HG02798 (cell line): ENCODE data around the gene ABL1.
"Not testable (repeated sequence)": the region's sequence is repeated elsewhere in the genome, so short reads cannot be mapped to it uniquely, and the experiment has no call there.

Source experiments
- ATAC-seq: cut with Tn5 transposase; IDR thresholded peaks from one replicate; pipeline ENCODE4 v1.9.1; 2021; ENCODE audit warnings: mild to moderate bottlenecking; ENCODE audit not compliant: unreplicated experiment, poor library complexity

ABL1 gene

DNA sequence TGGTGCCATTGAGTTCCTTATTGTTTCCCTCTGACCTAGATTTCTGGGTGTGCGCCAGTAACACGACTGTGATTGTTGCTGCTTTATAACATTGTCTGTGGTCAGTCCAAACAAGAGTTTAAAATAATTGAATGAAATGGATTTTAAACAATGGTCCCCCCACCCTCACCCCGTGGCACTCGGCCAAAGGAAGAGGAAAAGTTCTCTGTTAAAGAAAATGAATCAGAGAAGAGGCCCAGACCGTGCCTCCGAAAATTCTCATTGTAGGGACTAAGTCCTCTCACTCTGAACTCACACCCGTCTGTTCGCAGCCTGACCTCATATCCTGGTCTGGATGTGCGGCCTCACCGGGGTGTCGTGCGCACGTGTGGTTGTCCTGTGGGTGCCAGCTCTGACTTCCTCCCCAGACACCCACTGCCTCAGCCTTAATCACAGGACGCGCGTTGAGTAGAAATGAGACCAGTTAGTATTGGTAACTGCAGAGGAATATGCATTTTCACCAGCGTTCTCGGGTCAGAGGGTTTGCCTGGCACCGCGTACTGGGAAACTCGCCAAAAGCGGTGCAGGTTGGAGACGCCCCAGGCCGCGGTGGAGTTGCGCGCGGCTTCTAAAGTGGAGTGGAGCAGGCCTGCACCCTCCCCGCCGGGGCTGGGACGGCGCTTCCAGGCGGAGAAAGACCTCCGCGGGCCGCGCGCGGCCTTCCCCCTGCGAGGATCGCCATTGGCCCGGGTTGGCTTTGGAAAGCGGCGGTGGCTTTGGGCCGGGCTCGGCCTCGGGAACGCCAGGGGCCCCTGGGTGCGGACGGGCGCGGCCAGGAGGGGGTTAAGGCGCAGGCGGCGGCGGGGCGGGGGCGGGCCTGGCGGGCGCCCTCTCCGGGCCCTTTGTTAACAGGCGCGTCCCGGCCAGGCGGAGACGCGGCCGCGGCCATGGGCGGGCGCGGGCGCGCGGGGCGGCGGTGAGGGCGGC is at the start of gene ABL1:
Gene ABL1 (plus strand): TSS at position 884 of the 966 bp plus-strand sequence. CDS start 193 bp downstream, outside the sequence.
- ATAC-seq, result peak; percentile 52

DNA sequence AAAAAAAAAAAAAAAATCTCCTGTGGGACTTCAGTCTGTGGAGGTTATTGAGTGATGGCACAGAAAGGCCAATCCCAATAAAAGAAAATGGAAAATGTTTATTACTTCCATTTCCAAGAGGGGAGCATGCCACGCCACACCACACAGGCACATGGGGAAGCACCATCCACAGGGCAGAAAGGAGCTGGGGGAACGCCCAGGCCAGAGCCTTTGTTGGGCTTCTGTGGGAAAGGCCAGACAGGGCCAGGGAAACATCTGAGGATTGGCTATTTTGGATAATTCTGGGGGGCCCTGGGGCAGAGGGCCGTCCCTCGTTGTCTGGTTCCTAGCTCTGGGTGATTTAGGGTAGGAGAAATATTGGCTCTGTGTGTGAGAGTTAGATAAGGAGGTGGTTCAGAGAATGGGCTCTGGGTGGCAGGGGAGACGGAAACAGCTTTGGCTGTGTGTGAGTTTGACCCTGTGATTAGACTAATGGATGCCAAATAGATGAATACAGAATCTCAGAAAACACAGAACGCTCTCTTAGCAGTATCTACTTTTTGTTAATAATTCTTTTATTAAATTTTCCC is 49.0 kb upstream of the ABL1 start:
- no peak for ATAC-seq

DNA sequence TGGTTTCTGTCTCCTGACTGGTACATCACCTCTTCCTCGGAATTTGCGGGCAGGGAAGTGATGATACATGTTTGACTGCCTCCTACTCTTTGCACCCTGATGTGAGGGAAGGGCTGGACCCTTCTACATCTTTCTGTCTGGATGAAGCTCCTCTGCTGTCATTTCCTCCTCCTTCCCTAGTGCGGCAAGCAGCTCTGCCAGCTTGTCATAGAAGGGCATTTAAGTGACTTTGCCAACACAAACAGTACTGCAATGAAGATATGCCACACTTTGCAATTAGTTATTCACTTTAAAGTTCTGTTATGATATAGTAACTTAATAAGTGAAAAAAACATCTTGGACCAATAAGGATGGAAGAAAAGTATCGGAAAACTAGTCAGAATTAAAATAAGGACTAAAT is 48.5 kb upstream of the ABL1 start:
- no peak for ATAC-seq

DNA sequence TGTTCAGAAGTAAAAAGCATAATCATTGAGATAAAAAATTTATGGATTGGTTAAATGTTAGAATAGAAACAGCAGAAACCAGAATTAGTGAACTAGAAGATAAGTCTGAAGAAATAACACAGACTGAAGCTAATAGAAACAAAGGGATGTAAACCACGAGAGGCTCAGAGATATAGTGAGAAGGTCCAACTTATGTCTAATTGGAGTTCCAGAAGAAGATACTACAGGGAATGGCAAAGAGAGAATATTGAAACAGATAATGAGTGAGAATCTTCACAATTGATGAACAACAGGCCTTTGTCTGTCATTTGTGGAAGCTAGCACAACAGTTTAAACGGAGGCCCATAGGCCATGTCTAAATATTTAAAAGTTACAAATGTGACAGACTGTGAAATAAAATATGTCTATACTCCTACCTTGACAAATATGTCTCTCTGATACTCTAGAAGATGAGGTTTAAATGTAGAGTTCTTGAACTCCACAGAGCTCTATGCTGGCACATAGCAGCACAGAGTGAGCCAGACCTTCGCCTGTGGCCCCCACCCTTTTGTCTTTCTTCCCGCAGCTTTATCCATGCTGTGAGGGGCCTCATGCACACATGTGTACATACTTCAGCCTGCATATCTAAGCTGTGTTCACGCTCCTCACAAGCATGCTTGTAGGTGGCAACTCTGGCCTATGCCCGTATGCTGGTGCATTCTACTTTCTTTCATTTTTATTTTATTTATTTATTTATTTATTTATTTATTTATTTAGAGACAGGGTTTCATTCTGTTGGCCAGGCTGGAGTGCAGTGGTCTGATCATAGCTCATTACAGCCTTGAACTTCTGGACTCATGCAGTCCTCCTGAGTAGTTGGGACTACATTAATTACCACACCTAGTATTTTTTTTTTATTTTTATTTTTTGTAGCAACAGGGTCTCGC is 45.0 kb upstream of the ABL1 start:
- ATAC-seq, result no peak

GRCh38 chr9:130791303-130791894 is 43.7 kb upstream of the ABL1 start:
- ATAC-seq, result no peak

- no peak for ATAC-seq
These were observed 41.5 kb upstream of the ABL1 start for GRCh38 chr9:130793589-130793988.

- not testable (repeated sequence) for ATAC-seq
These were observed 41.0 kb upstream of the ABL1 start for GRCh38 chr9:130794021-130794420.

GRCh38 chr9:130794423-130794822 is 40.6 kb upstream of the ABL1 start:
- not testable (repeated sequence) for ATAC-seq

GRCh38 chr9:130794923-130795495 is 40.0 kb upstream of the ABL1 start:
- no peak for ATAC-seq

DNA sequence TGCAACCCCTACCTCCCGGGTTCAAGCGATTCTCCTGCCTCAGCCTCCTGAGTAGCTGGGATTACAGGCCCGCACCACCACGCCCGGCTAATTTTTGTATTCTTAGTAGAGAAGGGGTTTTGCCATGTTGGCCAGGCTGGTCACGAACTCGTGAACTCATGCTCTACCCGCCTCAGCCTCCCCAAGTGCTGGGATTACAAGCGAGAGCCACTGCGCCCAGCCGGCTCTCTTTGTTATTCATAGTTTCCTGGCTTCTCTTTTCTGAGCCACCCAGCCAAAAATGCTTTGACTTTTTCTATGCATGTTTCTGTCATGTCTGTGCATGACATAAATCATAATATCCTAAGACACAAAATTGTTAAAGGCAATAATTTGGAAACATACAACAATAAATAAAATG is 31.9 kb upstream of the ABL1 start:
- not testable (repeated sequence) for ATAC-seq

DNA sequence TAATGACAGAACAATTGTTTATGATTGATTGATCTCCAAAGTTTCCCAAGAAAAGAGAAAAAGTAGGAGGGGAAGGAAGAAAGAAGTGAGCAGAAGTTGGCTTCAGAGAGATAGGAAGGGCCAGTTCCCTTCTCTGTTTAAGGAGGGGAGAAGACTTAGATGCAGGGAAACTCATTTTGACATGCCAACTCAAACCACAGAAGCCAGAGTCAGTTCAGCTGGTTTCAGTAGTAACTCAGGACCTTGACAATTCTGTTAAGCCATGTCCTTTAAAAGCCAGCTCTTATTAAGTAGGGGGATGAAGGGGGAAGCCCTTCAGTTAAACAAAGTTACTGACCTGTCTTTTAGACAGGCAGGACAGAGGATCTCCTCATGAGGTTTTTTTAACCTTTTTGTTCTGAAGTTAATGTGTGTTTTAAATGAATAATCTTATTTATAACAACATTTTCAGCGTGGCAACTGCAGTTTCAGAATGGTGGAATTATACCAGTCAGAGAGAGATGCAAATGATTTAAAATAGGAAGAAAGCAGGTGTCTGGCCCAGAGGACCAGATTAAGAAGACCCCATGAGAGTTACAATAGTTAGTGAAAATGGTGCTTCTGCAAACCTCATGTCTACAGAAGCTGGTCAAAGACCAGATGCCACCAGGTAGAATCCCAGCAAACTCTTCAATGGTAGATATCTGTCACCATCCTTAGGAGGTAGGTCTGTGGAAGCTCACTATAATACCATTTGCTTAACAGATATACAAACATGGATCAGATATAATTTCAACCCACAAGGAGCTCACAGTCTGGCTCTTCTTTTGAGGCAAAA is 29.3 kb upstream of the ABL1 start:
- no peak for ATAC-seq

- ATAC-seq, result no peak
These were observed 28.7 kb upstream of the ABL1 start for GRCh38 chr9:130806327-130806716.

DNA sequence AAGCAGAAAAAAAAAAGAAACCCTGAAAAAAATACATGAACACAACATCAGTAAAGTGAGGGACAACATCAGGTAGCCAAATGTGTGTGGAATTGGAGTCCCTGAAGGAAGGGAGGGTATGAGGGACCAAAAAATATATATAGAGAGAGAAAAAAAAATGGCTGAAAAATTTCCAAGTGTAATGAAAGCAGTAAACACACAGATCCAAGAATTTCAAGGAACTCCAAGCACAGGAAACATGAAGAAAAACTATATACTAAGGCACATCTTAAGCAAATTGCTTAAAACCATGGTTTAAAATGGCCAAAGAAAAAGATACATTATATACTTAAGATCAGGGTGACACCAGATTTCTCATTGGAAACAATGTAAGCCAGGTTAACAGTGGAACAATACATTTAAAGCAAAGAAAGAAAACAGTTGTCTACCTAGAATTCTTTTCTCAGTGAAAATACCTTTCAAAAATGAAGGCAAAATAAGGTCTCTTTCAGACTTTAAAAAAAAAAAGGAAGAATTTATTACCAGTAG is 24.4 kb upstream of the ABL1 start:
- no peak for ATAC-seq

DNA sequence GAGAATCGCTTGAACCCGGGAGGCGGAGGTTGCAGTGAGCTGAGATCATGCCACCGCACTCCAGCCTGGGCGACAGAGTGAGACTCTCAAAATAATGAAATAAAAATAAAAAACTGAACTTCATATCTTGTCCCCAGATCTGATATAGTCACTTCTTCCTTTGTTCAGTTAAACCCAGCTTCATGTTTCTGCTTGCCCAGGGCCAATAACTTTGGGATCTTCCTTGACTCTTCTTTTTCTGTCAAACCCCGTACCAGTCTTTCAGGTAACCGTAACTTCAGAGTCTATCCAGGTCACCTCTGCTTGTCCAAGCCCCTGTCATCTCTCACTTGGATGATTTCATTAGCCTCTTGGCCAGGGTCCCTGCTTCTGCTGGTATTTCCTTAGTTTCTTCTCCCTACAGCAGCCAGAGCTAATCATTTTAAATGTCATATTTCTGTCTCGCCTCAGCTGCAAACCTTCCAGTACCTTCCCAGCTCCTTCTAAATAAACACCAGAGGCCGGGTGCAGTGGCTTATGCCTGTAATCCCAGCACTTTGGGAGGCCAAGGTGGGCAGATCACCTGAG is 19.7 kb upstream of the ABL1 start:
- ATAC-seq, result no peak

DNA sequence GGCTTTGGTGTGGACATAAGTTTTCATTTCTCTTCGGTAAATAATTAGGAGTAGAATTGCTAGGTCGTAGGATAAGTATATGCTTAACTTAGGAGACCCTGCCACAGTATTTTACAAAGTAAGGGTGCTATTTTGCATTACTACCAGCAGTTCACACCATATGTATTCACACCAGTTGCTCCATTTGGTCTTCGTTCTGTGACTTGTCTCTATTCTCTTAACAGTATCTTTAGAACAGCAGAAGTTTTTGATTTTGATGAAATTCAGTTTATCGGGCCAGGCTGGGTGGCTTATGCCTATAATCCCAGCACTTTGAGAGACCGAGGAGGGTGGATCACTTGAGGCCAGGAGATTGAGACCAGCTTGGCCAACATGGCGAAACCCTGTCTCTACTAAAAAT is 17.1 kb upstream of the ABL1 start:
- ATAC-seq, result no peak

GRCh38 chr9:130820135-130820738 is 14.8 kb upstream of the ABL1 start:
- no peak for ATAC-seq

GRCh38 chr9:130823435-130823834 is 11.6 kb upstream of the ABL1 start:
- no peak for ATAC-seq

DNA sequence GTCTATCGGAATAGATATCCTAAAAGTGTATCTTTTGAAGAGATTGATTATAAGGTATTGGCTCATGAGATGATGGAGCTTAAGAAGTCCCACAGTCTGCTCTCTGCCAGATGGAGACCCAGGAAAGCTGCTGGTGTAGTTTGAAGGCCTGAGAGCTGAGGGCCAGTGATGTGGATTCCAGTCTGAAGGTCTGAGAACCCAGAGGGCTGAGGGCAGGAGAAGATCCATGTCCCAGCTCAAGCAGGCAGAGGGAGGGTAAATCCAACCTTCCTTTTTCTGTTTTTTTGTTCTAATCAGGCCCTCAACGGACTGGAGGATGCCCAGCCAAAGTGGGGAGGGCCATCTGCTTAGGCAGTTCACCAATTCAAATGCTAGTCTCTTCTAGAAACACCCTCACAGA is 11.0 kb upstream of the ABL1 start:
- ATAC-seq, result no peak
